Osteocyte (in vitro differentiated cells): ENCODE results near the gene KSR2. TPM values are rescaled to one million over a fixed set of nuclear protein-coding genes. Genes with fewer than 3 reads are reported as not detected.

Experiments
- DNase-seq: peaks from one replicate; pipeline ENCODE4 v3.0.0; 2021; ENCODE audit warnings: mixed read lengths; ENCODE audit not compliant: unreplicated experiment; ENCODE audit errors: extremely low spot score
- H3K27ac Mint-ChIP-seq: one replicate; pipeline ENCODE4 v1.8.0; 2021; ENCODE audit warnings: mild to moderate bottlenecking, mixed read lengths; ENCODE audit not compliant: unreplicated experiment
- H3K27me3 Mint-ChIP-seq: one replicate; pipeline ENCODE4 v1.8.0; 2021; ENCODE audit warnings: mixed read lengths; ENCODE audit not compliant: unreplicated experiment
- H3K36me3 Mint-ChIP-seq: one replicate; pipeline ENCODE4 v1.8.0; 2021; ENCODE audit warnings: mixed read lengths; ENCODE audit not compliant: unreplicated experiment
- H3K4me1 Mint-ChIP-seq: one replicate; pipeline ENCODE4 v1.8.0; 2021; ENCODE audit warnings: mixed read lengths; ENCODE audit not compliant: unreplicated experiment
- H3K4me3 Mint-ChIP-seq: one replicate; pipeline ENCODE4 v1.8.0; 2021; ENCODE audit warnings: mild to moderate bottlenecking, moderate library complexity, mixed read lengths; ENCODE audit not compliant: unreplicated experiment
- H3K9me3 Mint-ChIP-seq: one replicate; pipeline ENCODE4 v1.8.0; 2021; ENCODE audit warnings: mixed read lengths; ENCODE audit not compliant: unreplicated experiment
- total RNA-seq: library from RNA; stranded (reverse); gene quantifications from 2 replicates; pipeline ENCODE4 v1.2.1, GENCODE V29; 2021
- TF ChIP-seq, protein P1 (sequence below): fragments of 200-600 bp; sonication (generic); IDR thresholded peaks from 2 replicates; pipeline ENCODE4 v1.5.0; 2021; ENCODE audit warnings: antibody characterized with exemption, mild to moderate bottlenecking, moderate library complexity

KSR2 gene
- total RNA-seq, 1 donor from 2014 or later: not detected

DNA sequence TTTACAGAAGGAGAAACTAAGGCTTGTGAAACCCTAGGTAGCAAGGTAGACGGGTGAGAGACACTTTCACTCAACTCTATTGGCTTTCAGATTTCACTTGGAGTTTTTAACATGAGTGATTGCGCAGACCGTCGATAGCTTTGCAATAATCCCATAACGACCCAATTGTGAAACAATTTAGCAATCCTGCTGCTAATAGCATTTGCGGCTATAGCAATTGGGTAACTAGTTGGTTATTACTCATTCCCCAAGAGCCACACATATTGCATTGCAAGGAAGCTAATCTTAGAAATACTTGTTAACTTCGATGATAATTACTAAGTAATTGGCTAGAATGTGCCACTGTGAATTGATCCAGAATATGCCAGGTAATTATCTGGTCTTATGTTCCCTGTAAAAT, 447.4 kb downstream of the KSR2 start:
- peaks cover 2% of the 10 kb centered on the region for H3K27me3 Mint-ChIP-seq
- H3K4me3 Mint-ChIP-seq: no peak overlapping the region
- no peaks in the 10 kb centered on the region for H3K9me3 Mint-ChIP-seq
- no peaks in the 10 kb centered on the region for H3K4me1 Mint-ChIP-seq
- TF ChIP-seq, protein P1, sequence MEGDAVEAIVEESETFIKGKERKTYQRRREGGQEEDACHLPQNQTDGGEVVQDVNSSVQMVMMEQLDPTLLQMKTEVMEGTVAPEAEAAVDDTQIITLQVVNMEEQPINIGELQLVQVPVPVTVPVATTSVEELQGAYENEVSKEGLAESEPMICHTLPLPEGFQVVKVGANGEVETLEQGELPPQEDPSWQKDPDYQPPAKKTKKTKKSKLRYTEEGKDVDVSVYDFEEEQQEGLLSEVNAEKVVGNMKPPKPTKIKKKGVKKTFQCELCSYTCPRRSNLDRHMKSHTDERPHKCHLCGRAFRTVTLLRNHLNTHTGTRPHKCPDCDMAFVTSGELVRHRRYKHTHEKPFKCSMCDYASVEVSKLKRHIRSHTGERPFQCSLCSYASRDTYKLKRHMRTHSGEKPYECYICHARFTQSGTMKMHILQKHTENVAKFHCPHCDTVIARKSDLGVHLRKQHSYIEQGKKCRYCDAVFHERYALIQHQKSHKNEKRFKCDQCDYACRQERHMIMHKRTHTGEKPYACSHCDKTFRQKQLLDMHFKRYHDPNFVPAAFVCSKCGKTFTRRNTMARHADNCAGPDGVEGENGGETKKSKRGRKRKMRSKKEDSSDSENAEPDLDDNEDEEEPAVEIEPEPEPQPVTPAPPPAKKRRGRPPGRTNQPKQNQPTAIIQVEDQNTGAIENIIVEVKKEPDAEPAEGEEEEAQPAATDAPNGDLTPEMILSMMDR: no peak
- no peak for DNase-seq
- no peaks in the 10 kb centered on the region for H3K36me3 Mint-ChIP-seq
- no peak overlapping the region for H3K27ac Mint-ChIP-seq

DNA sequence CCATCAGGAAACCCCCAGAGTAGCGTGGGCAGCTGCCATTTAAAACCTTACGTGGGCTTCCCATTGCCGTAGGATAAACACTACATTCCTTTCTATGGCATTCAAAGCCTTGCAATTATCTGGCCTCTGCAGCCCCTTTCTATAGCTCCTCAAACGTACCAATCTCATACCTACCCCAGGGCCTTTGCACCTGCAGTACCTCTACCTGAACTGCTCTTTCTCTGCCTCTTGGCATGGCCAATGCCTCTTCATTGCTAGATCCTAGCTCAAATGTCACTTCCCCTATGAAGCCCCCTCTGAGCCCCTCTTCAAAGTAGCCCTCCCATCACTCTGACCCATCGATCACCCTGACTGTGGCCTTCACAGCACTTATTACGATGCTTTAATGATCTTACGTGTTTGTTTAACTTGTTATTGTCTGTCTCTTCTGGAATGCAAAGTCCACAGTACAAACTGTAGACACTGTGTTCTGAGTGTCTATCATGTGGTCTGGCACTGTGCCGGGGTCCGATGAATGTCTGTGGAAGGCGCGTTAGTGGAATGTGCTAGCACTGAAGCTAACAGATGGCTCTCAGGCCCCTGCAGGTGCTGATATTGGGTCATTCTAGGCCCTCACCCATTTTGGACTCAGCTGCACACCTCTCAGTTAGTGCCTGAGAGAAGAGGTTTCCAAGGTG, 450.1 kb downstream of the KSR2 start:
- TF ChIP-seq, protein P1: no peak
- Mint-ChIP-seq H3K36me3 (no peaks in the 10 kb centered on the region), H3K27me3 (peaks cover 10% of the 10 kb centered on the region), H3K4me3 (no peak overlapping the region), H3K4me1 (no peaks in the 10 kb centered on the region), H3K27ac (no peak overlapping the region), H3K9me3 (no peaks in the 10 kb centered on the region)
- DNase-seq: no peak

DNA sequence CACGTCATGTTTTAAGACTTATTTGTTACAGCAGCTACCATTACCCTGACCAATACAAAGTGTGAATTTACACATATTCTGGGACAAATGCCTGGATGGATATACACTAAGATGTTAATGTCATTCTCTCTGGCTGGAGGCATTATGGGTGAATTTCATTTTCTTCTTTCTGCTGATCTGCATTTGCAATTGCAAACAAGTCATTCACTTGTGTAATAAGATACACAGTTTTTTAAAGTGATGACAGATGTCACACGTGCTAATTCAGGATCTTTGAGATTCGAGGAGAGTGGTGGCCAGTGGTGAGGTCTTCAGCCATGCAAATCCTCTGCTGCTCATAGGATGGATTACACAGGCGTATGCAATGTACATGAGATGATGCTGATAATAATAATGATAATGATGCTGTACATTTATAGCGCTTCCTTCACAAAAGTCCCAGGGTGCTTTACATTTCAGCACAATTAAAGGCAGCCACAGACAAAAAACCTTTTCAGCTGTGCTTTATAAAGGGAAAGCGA, 451.5 kb downstream of the KSR2 start:
- H3K27ac Mint-ChIP-seq: no peak overlapping the region
- TF ChIP-seq, protein P1: no peak
- DNase-seq: no peak
- H3K4me3 Mint-ChIP-seq: no peak overlapping the region
- H3K9me3 Mint-ChIP-seq: no peaks in the 10 kb centered on the region
- H3K36me3 Mint-ChIP-seq: no peaks in the 10 kb centered on the region
- no peaks in the 10 kb centered on the region for H3K4me1 Mint-ChIP-seq
- peaks cover 15% of the 10 kb centered on the region for H3K27me3 Mint-ChIP-seq

DNA sequence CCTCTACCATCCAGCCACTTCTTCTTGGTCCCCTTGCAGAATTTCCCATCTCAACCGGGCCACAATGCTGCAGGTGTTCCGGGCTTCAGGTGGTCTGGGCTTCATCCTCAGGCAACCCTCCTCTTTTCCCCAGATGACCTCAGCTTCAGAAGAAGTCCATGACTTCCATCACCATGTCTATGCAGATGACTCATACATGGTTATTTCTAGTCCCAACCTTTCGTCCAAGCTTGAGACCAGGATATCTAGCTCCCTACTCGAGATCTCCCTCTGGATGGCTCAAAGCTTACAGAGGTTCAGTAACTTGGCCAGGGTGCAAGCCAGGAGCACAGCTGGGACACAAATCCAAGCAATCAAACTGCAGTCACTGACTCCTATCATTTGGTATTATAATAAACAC, 452.8 kb downstream of the KSR2 start:
- Mint-ChIP-seq H3K27me3 (peaks cover 19% of the 10 kb centered on the region), H3K36me3 (no peaks in the 10 kb centered on the region), H3K4me1 (no peaks in the 10 kb centered on the region), H3K27ac (no peak overlapping the region), H3K9me3 (no peaks in the 10 kb centered on the region), H3K4me3 (no peak overlapping the region)
- TF ChIP-seq, protein P1: no peak
- no peak for DNase-seq

DNA sequence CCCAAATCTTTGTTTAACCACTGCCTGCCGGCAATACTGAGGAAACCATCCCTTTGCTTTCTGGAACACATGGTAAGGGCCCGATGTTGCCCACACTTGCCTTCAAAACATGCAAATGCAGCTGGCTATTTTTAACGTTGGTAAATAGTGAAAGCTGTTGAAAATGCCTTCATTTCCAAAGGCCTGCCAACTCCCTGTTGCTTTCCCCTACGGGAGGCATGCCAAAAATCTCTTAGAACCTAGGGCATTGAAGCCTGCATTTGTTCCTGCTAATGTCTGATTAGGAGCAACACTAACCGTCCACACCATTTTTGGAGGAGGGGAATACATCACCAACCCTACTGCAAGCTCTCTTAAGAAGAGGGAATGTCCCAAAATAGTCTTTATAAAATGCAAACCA, 454.8 kb downstream of the KSR2 start:
- TF ChIP-seq, protein P1: no peak
- no peak for DNase-seq
- H3K9me3 Mint-ChIP-seq: no peaks in the 10 kb centered on the region
- H3K27me3 Mint-ChIP-seq: peaks cover 20% of the 10 kb centered on the region
- H3K36me3 Mint-ChIP-seq: no peaks in the 10 kb centered on the region
- no peak overlapping the region for H3K27ac Mint-ChIP-seq
- H3K4me1 Mint-ChIP-seq: no peaks in the 10 kb centered on the region
- no peak overlapping the region for H3K4me3 Mint-ChIP-seq
